Measurements from ENCODE around the gene PRDM1.

The PRDM1 gene

GRCh38 chr6:106081715-106082114, 4.4 kb upstream of the PRDM1 start:
- no peaks in the 10 kb centered on the region for H3K4me1 ChIP-seq (ENCODE audit: insufficient read depth, insufficient read length)
- H3K27me3 ChIP-seq (ENCODE audit: insufficient read depth, insufficient read length) = no peaks in the 10 kb centered on the region
- no peak overlapping the region for H3K4me3 ChIP-seq (ENCODE audit: insufficient read length, low read depth)
- H3K36me3 ChIP-seq (ENCODE audit: insufficient read depth, insufficient read length, low read length) = no peaks in the 10 kb centered on the region
- H3K9me3 ChIP-seq (ENCODE audit: insufficient read depth, low read length) = no peaks in the 10 kb centered on the region
- no peak for DNase-seq (ENCODE audit: low read depth, low spot score)
- TF ChIP-seq YY1 (IDR thresholded peaks at IDR 0.05; ENCODE audit: insufficient read depth, insufficient read length) (no peak), ZNF274 (IDR thresholded peaks at IDR 0.05; ENCODE audit: low read depth, low read length) (no peak), SUZ12 (IDR thresholded peaks at IDR 0.05; ENCODE audit: extremely low read depth, insufficient read depth, insufficient read length) (no peak)
- H3K9ac ChIP-seq (ENCODE audit: insufficient read length, low read depth) = no peak overlapping the region

GRCh38 chr6:106082735-106083398, 3.3 kb upstream of the PRDM1 start:
- no peaks in the 10 kb centered on the region for H3K9me3 ChIP-seq (ENCODE audit: insufficient read depth, low read length)
- peaks cover 5% of the 10 kb centered on the region for H3K27me3 ChIP-seq (ENCODE audit: insufficient read depth, insufficient read length)
- H3K9ac ChIP-seq (ENCODE audit: insufficient read length, low read depth) = no peak overlapping the region
- no peaks in the 10 kb centered on the region for H3K36me3 ChIP-seq (ENCODE audit: insufficient read depth, insufficient read length, low read length)
- no peaks in the 10 kb centered on the region for H3K4me1 ChIP-seq (ENCODE audit: insufficient read depth, insufficient read length)
- DNase-seq (ENCODE audit: low read depth, low spot score) = no peak
- H3K4me3 ChIP-seq (ENCODE audit: insufficient read length, low read depth) = no peak overlapping the region
- TF ChIP-seq YY1 (IDR thresholded peaks at IDR 0.05; ENCODE audit: insufficient read depth, insufficient read length) (no peak), ZNF274 (IDR thresholded peaks at IDR 0.05; ENCODE audit: low read depth, low read length) (no peak), SUZ12 (IDR thresholded peaks at IDR 0.05; ENCODE audit: extremely low read depth, insufficient read depth, insufficient read length) (no peak)

GRCh38 chr6:106083618-106084017, 2.5 kb upstream of the PRDM1 start:
- no peak for DNase-seq (ENCODE audit: low read depth, low spot score)
- H3K4me1 ChIP-seq (ENCODE audit: insufficient read depth, insufficient read length) = peaks cover 3% of the 10 kb centered on the region
- H3K9ac ChIP-seq (ENCODE audit: insufficient read length, low read depth) = no peak overlapping the region

GRCh38 chr6:106084106-106084988, 1.8 kb upstream of the PRDM1 start:
- H3K4me1 ChIP-seq (ENCODE audit: insufficient read depth, insufficient read length) = peaks cover 3% of the 10 kb centered on the region
- no peaks in the 10 kb centered on the region for H3K9me3 ChIP-seq (ENCODE audit: insufficient read depth, low read length)
- H3K36me3 ChIP-seq (ENCODE audit: insufficient read depth, insufficient read length, low read length) = no peaks in the 10 kb centered on the region
- no peak overlapping the region for H3K4me3 ChIP-seq (ENCODE audit: insufficient read length, low read depth)
- H3K27me3 ChIP-seq (ENCODE audit: insufficient read depth, insufficient read length) = peaks cover 5% of the 10 kb centered on the region
- TF ChIP-seq SUZ12 (IDR thresholded peaks at IDR 0.05; ENCODE audit: extremely low read depth, insufficient read depth, insufficient read length) = no peak
- no peak for TF ChIP-seq YY1 (IDR thresholded peaks at IDR 0.05; ENCODE audit: insufficient read depth, insufficient read length)
- TF ChIP-seq ZNF274 (IDR thresholded peaks at IDR 0.05; ENCODE audit: low read depth, low read length) = no peak
- no peak overlapping the region for H3K9ac ChIP-seq (ENCODE audit: insufficient read length, low read depth)
- DNase-seq (ENCODE audit: low read depth, low spot score) = peak; percentile 28

More at GRCh38 chr6:106083618-106084017, 2.5 kb upstream of the PRDM1 start:
- TF ChIP-seq YY1 (IDR thresholded peaks at IDR 0.05; ENCODE audit: insufficient read depth, insufficient read length) = no peak
- no peak for TF ChIP-seq SUZ12 (IDR thresholded peaks at IDR 0.05; ENCODE audit: extremely low read depth, insufficient read depth, insufficient read length)
- no peak for TF ChIP-seq ZNF274 (IDR thresholded peaks at IDR 0.05; ENCODE audit: low read depth, low read length)
- Histone ChIP-seq H3K36me3 (ENCODE audit: insufficient read depth, insufficient read length, low read length) (no peaks in the 10 kb centered on the region), H3K27me3 (ENCODE audit: insufficient read depth, insufficient read length) (peaks cover 5% of the 10 kb centered on the region), H3K4me3 (ENCODE audit: insufficient read length, low read depth) (no peak overlapping the region), H3K9me3 (ENCODE audit: insufficient read depth, low read length) (no peaks in the 10 kb centered on the region)

- Histone ChIP-seq H3K4me3 (ENCODE audit: insufficient read length, low read depth) (no peak overlapping the region), H3K27me3 (ENCODE audit: insufficient read depth, insufficient read length) (peaks cover 5% of the 10 kb centered on the region), H3K4me1 (ENCODE audit: insufficient read depth, insufficient read length) (peaks cover 3% of the 10 kb centered on the region), H3K9me3 (ENCODE audit: insufficient read depth, low read length) (no peaks in the 10 kb centered on the region), H3K36me3 (ENCODE audit: insufficient read depth, insufficient read length, low read length) (no peaks in the 10 kb centered on the region), H3K9ac (ENCODE audit: insufficient read length, low read depth) (no peak overlapping the region)
- DNase-seq (ENCODE audit: low read depth, low spot score) = no peak
- no peak for TF ChIP-seq YY1 (IDR thresholded peaks at IDR 0.05; ENCODE audit: insufficient read depth, insufficient read length)
- TF ChIP-seq SUZ12 (IDR thresholded peaks at IDR 0.05; ENCODE audit: extremely low read depth, insufficient read depth, insufficient read length) = no peak
- TF ChIP-seq ZNF274 (IDR thresholded peaks at IDR 0.05; ENCODE audit: low read depth, low read length) = no peak
These were observed 996 bp upstream of the PRDM1 start for GRCh38 chr6:106084989-106085691.

- Histone ChIP-seq H3K4me1 (ENCODE audit: insufficient read depth, insufficient read length) (peaks cover 3% of the 10 kb centered on the region), H3K9ac (ENCODE audit: insufficient read length, low read depth) (peak overlapping the region; percentile 47), H3K4me3 (ENCODE audit: insufficient read length, low read depth) (peak overlapping the region; percentile 47), H3K9me3 (ENCODE audit: insufficient read depth, low read length) (no peaks in the 10 kb centered on the region), H3K27me3 (ENCODE audit: insufficient read depth, insufficient read length) (peaks cover 5% of the 10 kb centered on the region), H3K36me3 (ENCODE audit: insufficient read depth, insufficient read length, low read length) (no peaks in the 10 kb centered on the region)
- no peak for DNase-seq (ENCODE audit: low read depth, low spot score)
- TF ChIP-seq YY1 (IDR thresholded peaks at IDR 0.05; ENCODE audit: insufficient read depth, insufficient read length) = no peak
- no peak for TF ChIP-seq SUZ12 (IDR thresholded peaks at IDR 0.05; ENCODE audit: extremely low read depth, insufficient read depth, insufficient read length)
- TF ChIP-seq ZNF274 (IDR thresholded peaks at IDR 0.05; ENCODE audit: low read depth, low read length) = no peak
These were observed 498 bp upstream of the PRDM1 start for GRCh38 chr6:106085692-106085983.

GRCh38 chr6:106086814-106087175, 659 bp downstream of the PRDM1 start:
- no peak for DNase-seq (ENCODE audit: low read depth, low spot score)
- H3K9me3 ChIP-seq (ENCODE audit: insufficient read depth, low read length) = no peaks in the 10 kb centered on the region
- no peaks in the 10 kb centered on the region for H3K36me3 ChIP-seq (ENCODE audit: insufficient read depth, insufficient read length, low read length)
- peaks cover 5% of the 10 kb centered on the region for H3K27me3 ChIP-seq (ENCODE audit: insufficient read depth, insufficient read length)
- H3K9ac ChIP-seq (ENCODE audit: insufficient read length, low read depth) = no peak overlapping the region
- no peak for TF ChIP-seq ZNF274 (IDR thresholded peaks at IDR 0.05; ENCODE audit: low read depth, low read length)
- H3K4me3 ChIP-seq (ENCODE audit: insufficient read length, low read depth) = peak overlapping the region; percentile 47
- peaks cover 3% of the 10 kb centered on the region for H3K4me1 ChIP-seq (ENCODE audit: insufficient read depth, insufficient read length)

Data from NT2/D1 (cell line).